GM10266 (cell line): Measurements from ENCODE around the gene DCUN1D4.

Experiments used
- DNase-seq: peaks from one replicate; pipeline ENCODE4 v3.0.0; 2012; ENCODE audit errors: extremely low spot score
- TF ChIP-seq, protein P1 (sequence below): IDR thresholded peaks from 2 replicates; pipeline ENCODE4 v1.5.1; 2012; ENCODE audit warnings: mild to moderate bottlenecking, low read depth; ENCODE audit not compliant: control insufficient read depth, insufficient read depth; ENCODE audit errors: missing control alignments

The DCUN1D4 gene

DNA sequence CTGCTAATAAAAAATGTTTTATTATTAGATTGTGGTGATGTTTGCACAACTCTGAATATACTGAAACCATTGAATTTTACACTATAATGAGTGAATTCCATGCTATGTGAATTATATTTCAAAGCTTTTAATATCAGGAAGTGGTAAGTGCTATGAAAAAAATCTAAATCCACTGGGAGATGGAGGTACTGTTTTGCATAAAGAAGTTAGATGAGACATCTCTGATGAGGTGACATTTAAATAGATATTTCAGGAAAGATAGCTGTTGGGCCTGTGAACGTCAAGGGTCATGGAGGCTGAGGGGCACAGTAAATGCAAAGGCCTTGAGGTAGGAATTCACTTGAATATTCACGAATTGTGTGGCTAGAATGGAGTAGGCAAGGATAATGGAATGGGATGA lies 12.3 kb downstream of the DCUN1D4 start:
- TF ChIP-seq, protein P1, sequence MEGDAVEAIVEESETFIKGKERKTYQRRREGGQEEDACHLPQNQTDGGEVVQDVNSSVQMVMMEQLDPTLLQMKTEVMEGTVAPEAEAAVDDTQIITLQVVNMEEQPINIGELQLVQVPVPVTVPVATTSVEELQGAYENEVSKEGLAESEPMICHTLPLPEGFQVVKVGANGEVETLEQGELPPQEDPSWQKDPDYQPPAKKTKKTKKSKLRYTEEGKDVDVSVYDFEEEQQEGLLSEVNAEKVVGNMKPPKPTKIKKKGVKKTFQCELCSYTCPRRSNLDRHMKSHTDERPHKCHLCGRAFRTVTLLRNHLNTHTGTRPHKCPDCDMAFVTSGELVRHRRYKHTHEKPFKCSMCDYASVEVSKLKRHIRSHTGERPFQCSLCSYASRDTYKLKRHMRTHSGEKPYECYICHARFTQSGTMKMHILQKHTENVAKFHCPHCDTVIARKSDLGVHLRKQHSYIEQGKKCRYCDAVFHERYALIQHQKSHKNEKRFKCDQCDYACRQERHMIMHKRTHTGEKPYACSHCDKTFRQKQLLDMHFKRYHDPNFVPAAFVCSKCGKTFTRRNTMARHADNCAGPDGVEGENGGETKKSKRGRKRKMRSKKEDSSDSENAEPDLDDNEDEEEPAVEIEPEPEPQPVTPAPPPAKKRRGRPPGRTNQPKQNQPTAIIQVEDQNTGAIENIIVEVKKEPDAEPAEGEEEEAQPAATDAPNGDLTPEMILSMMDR: no peak

DNA sequence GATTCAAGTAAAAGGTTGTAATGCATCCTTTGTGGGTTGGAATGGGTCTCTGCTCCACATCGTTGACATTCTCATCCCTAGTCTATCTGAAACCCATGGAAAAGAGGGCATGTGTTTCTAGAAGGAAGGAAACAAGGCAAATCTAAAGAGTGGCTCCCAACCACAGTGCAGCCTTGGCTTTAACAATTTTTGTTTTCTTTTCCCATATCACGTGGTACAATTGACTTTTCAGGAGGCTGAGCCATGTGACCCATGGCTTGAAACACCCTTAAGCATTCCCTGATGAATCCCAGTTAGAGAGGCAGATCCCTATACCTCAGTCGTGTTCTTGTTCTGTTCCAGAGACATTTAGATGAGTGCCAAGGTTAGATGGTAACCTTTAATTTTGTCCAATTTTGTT lies 12.8 kb downstream of the DCUN1D4 start:
- TF ChIP-seq, protein P1: no peak
- no peak for DNase-seq

More for the DNA sequence above, 12.3 kb downstream of the DCUN1D4 start:
- DNase-seq: no peak

DNA sequence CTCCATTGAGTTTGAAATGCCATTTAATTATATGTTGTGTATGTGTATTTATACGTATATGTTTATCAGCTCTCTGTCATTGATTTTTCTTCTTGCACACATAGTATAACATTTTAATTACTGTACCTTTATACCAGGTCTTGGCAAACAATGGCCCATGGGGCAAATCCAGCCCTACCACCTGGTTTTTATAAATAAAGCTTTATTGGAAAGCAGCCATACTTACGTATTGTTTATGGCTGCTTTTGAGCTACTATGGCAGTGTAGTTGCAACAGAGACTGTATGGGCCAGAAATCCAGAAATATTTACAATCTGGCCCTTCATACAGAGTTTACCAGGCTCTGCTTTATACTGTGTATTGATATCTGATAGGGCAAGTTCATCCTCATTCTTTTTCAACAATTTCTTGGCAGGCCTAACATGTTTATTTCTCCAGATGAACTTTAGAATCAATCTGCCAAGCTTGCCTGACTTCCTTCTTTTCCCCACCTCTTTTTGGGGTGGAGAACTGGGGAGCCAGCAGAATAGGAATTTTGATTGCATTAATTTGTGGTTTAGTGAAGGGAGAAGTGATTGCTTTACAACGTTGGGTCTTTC lies 15.8 kb downstream of the DCUN1D4 start:
- no peak for DNase-seq
- TF ChIP-seq, protein P1: no peak

DNA sequence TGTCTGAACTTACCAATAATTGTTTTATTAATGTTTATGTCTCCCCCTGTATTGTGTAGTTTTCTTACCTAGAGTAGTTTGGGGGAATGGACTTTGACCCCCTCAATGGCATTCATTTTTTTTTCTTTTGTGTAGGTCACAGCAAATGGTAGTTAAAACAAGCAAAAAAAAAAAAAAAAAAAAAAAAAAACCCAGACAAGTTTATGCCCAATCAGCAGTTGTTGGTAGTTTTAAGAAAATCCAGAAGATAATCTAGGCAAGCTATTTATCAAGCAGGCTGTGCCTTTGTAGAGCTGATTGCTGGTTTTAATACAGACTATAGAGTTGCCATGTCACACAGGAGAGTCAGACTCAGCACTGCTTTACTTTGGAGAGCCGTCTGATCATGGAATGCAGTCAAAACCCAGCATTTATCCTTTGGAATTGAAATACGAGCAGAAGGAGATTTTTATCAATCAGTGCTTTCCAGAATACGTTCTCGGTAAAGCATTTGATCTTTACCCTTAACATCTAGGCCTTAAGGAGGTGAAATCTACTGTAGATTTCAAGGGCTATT lies 16.6 kb downstream of the DCUN1D4 start:
- DNase-seq: no peak
- TF ChIP-seq, protein P1: no peak

DNA sequence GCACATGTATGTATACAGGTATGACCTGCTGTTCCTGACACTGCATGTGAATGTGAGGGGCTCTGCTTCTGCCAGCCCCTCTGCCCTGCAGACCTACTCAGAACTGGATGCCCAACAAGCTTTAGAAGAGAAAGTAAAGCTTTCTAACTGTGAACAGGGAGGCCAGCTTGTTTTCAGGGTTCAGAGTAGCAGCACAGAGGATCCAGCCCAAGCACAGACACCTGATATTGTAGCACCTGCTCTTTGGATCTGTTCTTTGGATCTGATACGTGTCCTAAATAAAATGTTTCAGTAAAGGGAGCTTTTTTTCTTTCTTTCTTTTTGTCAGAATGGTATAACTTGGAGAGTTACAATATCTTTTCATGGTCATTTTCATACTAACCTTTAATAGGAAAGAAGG lies 19.2 kb downstream of the DCUN1D4 start:
- TF ChIP-seq, protein P1: no peak
- DNase-seq: no peak

DNA sequence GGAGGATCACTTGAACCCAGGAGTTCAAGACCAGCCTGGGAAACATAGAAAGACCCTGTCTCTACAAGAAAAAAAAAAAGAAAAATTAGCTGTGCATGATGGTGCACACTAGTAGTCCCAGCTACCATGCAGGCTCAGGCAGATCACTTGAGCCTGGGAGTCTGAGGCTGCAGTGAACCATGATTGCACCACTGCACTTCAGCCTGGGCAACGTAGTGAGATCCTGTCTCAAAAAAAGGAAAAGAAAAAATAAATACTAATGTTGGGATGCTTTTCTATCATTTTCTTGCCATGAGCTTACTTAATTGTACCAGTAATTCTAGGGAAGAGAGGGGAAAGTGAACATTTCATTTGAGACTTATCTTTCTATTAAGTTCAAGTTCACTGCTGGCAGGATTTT lies 19.8 kb downstream of the DCUN1D4 start:
- TF ChIP-seq, protein P1: no peak
- DNase-seq: no peak

DNA sequence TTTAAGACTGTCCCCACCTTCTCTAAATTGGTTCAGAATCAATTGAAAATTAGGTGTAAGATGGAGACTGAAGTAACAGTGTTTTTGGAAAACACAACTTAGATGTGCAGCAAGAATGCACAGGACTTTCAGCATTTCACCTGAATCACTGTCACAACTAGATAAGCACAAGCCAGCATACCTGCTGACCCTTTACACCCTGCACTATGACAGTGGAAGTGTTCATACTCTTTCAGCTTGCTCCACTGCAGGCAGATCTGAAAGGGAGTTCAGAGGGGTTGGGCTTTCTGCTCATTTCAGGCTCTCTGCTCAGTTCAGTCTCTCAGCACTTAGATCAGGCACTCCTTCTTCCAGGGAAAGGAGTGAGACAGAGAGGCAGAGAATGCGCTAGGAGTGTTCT lies 22.8 kb downstream of the DCUN1D4 start:
- TF ChIP-seq, protein P1: no peak
- no peak for DNase-seq
